Thymus (tissue), 11 donors: Measurements from ENCODE around the gene BOLA3. TPM values are rescaled to one million over a fixed set of nuclear protein-coding genes. Genes with fewer than 3 reads are reported as not detected.
A peak's percentile ranks its signal among the peaks of the same experiment; 100 is the strongest.
"Not testable (repeated sequence)": the region's sequence is repeated elsewhere in the genome, so short reads cannot be mapped to it uniquely, and the experiment has no call there.

ENCODE experiments used
- DNase-seq, 9 donors: peaks; one replicate each; pipeline ENCODE4 v3.0.0-alpha.2; 2013; ENCODE audit warnings: low spot score in 9 of 9, low read depth in 6 of 9, missing footprints in 1 of 9
- H3K27ac ChIP-seq, 2 donors: one replicate each; pipeline ENCODE4 v1.5.1; 2013; ENCODE audit warnings: control low read depth in 1 of 2, low read depth in 1 of 2, low read length in 1 of 2, mild to moderate bottlenecking in 1 of 2, moderate library complexity in 1 of 2
- H3K27me3 ChIP-seq, 2 donors: one replicate each; pipeline ENCODE4 v1.5.1; 2013; ENCODE audit warnings: low read length in 1 of 2; ENCODE audit not compliant: control insufficient read depth in 2 of 2, insufficient read depth in 1 of 2
- H3K36me3 ChIP-seq, 2 donors: one replicate each; pipeline ENCODE4 v1.5.1; 2013; ENCODE audit warnings: low read length in 1 of 2, mild to moderate bottlenecking in 1 of 2, moderate library complexity in 1 of 2; ENCODE audit not compliant: control insufficient read depth in 2 of 2, insufficient read depth in 2 of 2
- H3K4me1 ChIP-seq, 2 donors: one replicate each; pipeline ENCODE4 v1.5.1; 2013; ENCODE audit warnings: low read length in 2 of 2; ENCODE audit not compliant: control insufficient read depth in 2 of 2, insufficient read depth in 2 of 2
- H3K4me3 ChIP-seq, 2 donors: one replicate each; pipeline ENCODE4 v1.5.1; 2013; ENCODE audit warnings: low read length in 2 of 2, control low read depth in 1 of 2, mild to moderate bottlenecking in 1 of 2
- H3K9me3 ChIP-seq, 2 donors: one replicate each; pipeline ENCODE4 v1.5.1; 2013; ENCODE audit warnings: low read length in 1 of 2, mild to moderate bottlenecking in 1 of 2; ENCODE audit not compliant: control insufficient read depth in 2 of 2, insufficient read depth in 1 of 2
- WGBS: extraction: QIAGEN DNeasy Blood & Tissue Kit; methylation state at CpG from one replicate; pipeline ENCODE4 v1.1.7; 2013; 5-methylcytosine and 5-hydroxymethylcytosine counted together
- polyA plus RNA-seq: library from polyadenylated mRNA; stranded (reverse); fragments of 200-250 nt; gene quantifications from one replicate; pipeline ENCODE4 v1.2.3, GENCODE V29; 2013
- total RNA-seq: library from RNA; stranded (reverse); fragments of 120-200 nt; gene quantifications from one replicate; pipeline ENCODE4 v1.2.4, GENCODE V29; 2013
- donor health status: healthy.

The BOLA3 gene
- total and polyA plus RNA-seq, 2 donors, result 34.4 to 41.7 TPM

- no peaks in the 10 kb centered on the region for H3K4me1 ChIP-seq
- H3K27ac ChIP-seq, result no peak overlapping the region
- no peaks in the 10 kb centered on the region for H3K9me3 ChIP-seq
- H3K4me3 ChIP-seq, result no peak overlapping the region
- no peaks in the 10 kb centered on the region for H3K27me3 ChIP-seq
- WGBS, result 96% methylated on average over 19 of the region's 19 CpGs
- DNase-seq, result no peak
- peaks cover 8 to 24% of the 10 kb centered on the region in 2 donors for H3K36me3 ChIP-seq
These were observed 8.9 kb downstream of the BOLA3 start for GRCh38 chr2:74138600-74139323.

- Histone ChIP-seq H3K27me3 (no peaks in the 10 kb centered on the region), H3K4me1 (no peaks in the 10 kb centered on the region), H3K27ac (no peak overlapping the region), H3K36me3 (peaks cover 8 to 24% of the 10 kb centered on the region in 2 donors), H3K9me3 (no peaks in the 10 kb centered on the region), H3K4me3 (no peak overlapping the region)
- no peak for DNase-seq
- WGBS, result 85% methylated on average over 11 of the region's 11 CpGs
These were observed 9.8 kb downstream of the BOLA3 start for GRCh38 chr2:74137651-74138599.

DNA sequence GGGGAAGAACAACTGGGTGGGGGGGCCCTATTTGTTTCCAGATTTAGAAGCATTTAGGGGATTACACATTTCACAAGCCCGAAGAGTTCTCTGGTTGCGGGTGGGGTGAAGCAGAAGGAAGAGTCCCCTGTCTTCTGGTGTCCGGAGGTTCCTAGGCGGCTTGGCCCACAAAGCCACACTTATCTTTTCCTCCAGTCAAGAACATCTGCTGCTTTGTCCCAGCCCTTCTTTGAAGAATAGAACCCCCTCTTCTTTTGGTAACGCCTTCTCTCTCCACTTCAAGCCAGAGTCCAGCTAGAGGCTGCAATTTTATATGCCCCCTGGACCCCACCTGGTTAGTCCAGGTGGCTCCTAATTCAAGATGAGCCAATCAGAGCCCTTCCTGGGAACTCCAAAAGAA lies 15.8 kb downstream of the BOLA3 start:
- WGBS, result 85% methylated on average over 5 of the region's 5 CpGs
- DNase-seq, result no peak
- no peaks in the 10 kb centered on the region for H3K9me3 ChIP-seq
- H3K36me3 ChIP-seq, result peaks cover 5 to 12% of the 10 kb centered on the region in 2 donors
- no peak overlapping the region for H3K27ac ChIP-seq
- no peak overlapping the region for H3K4me3 ChIP-seq
- peaks cover 2% of the 10 kb centered on the region in 2 donors for H3K27me3 ChIP-seq
- H3K4me1 ChIP-seq, result no peaks in the 10 kb centered on the region

GRCh38 chr2:74130211-74130995 lies 17.3 kb downstream of the BOLA3 start:
- H3K36me3 ChIP-seq, result peaks cover 5 to 12% of the 10 kb centered on the region in 2 donors
- no peak overlapping the region for H3K27ac ChIP-seq
- WGBS, result 79% methylated on average over 41 of the region's 41 CpGs
- no peak for DNase-seq
- H3K27me3 ChIP-seq, result peaks cover 2% of the 10 kb centered on the region in 2 donors
- no peaks in the 10 kb centered on the region for H3K4me1 ChIP-seq
- no peaks in the 10 kb centered on the region for H3K9me3 ChIP-seq
- H3K4me3 ChIP-seq, result no peak overlapping the region

DNA sequence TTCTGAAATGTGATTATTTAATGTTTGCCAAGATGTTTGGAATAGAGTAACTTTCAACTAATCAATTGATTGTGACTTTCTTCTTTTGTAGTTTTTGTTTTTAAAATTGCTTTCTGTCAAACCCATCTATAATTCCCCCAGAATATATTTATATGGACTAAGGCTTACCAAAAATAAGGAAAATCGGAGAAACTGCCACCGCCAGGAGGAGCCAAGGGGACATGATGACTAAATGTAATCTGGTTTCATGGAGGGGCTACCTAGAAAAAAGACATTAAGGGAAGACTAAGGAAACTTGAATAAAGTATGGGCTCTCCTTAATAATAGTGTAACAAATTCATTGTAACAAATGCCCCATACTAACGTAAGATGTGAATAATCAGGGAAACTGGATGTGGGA lies 19.5 kb downstream of the BOLA3 start:
- Histone ChIP-seq H3K27me3 (peaks cover 2% of the 10 kb centered on the region in 2 donors), H3K4me3 (no peak overlapping the region), H3K4me1 (no peaks in the 10 kb centered on the region), H3K27ac (no peak overlapping the region), H3K36me3 (no peaks in the 10 kb centered on the region), H3K9me3 (peaks cover 0 to 7% of the 10 kb centered on the region in 2 donors)
- no peak for DNase-seq
- 94% methylated on average over 3 of the region's 3 CpGs for WGBS

DNA sequence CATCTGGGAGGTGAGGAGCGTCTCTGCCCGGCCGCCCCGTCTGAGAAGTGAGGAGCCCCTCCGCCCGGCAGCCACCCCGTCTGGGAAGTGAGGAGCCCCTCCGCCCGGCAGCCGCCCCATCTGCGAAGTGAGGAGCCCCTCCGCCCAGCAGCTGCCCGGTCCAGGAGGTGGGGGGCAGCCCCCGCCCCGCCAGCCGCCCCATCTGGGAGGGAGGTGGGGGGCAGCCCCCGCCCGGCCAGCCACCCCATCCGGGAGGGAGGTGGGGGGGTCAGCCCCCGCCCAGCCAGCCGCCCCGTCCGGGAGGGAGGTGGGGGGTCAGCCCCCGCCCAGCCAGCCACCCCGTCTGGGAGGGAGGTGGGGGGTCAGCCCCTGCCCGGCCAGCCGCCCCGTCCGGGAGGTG lies 23.8 kb downstream of the BOLA3 start:
- H3K36me3 ChIP-seq, H3K27me3 ChIP-seq, H3K4me3 ChIP-seq, H3K4me1 ChIP-seq, DNase-seq, H3K27ac ChIP-seq: not testable (repeated sequence)
- peaks cover 1 to 26% of the 10 kb centered on the region in 2 donors for H3K9me3 ChIP-seq
- 98% methylated on average over 29 of the region's 29 CpGs for WGBS

- not testable (repeated sequence) for H3K36me3 ChIP-seq, H3K4me1 ChIP-seq, H3K27me3 ChIP-seq, DNase-seq, H3K4me3 ChIP-seq, H3K27ac ChIP-seq
- 95% methylated on average over 1 of the region's 1 CpG for WGBS
- H3K9me3 ChIP-seq, result peaks cover 1 to 26% of the 10 kb centered on the region in 2 donors
These were observed 25.9 kb downstream of the BOLA3 start for GRCh38 chr2:74121846-74122245.

GRCh38 chr2:74119912-74120825 lies 27.5 kb downstream of the BOLA3 start:
- peaks cover 0 to 2% of the 10 kb centered on the region in 2 donors for H3K27me3 ChIP-seq
- H3K9me3 ChIP-seq, result peaks cover 1 to 29% of the 10 kb centered on the region in 2 donors
- H3K4me1 ChIP-seq, result peaks cover 0 to 3% of the 10 kb centered on the region in 2 donors
- H3K4me3 ChIP-seq, result peak overlapping the region; percentile 62 to 91
- 9% methylated on average over 59 of the region's 59 CpGs for WGBS
- peak; percentile 45 to 92 (median 69) for DNase-seq
- H3K36me3 ChIP-seq, result no peaks in the 10 kb centered on the region
- H3K27ac ChIP-seq, result peak overlapping the region; percentile 61 to 84
